Neural progenitor cell (in vitro differentiated cells): Measurements from ENCODE around the gene XPNPEP1. TPM values are rescaled to one million over a fixed set of nuclear protein-coding genes. Genes with fewer than 3 reads are reported as not detected.

ENCODE experiments used
- DNase-seq: peaks from one replicate; pipeline ENCODE4 v3.0.0-alpha.2; 2016; ENCODE audit warnings: low spot score
- H2AFZ ChIP-seq: fragments of 200-600 bp; sonication (generic); replicated peaks from 2 replicates; pipeline ENCODE4 v1.6.1; 2016; ENCODE audit warnings: antibody characterized with exemption
- H3F3A ChIP-seq: fragments of 200-600 bp; sonication (generic); 2 replicates; pipeline ENCODE4 v1.6.1; 2016; ENCODE audit warnings: antibody characterized with exemption, low read depth
- H3K27ac ChIP-seq: fragments of 200-600 bp; sonication (generic); 2 replicates; pipeline ENCODE4 v1.5.1; 2016; ENCODE audit warnings: mild to moderate bottlenecking
- H3K27me3 ChIP-seq: fragments of 200-600 bp; sonication (generic); 2 replicates; pipeline ENCODE4 v1.6.1; 2016; ENCODE audit warnings: mild to moderate bottlenecking, moderate library complexity
- H3K36me3 ChIP-seq: fragments of 200-600 bp; sonication (generic); 2 replicates; pipeline ENCODE4 v1.5.1; 2016
- H3K4me1 ChIP-seq: fragments of 200-600 bp; sonication (generic); 2 replicates; pipeline ENCODE4 v1.6.1; 2016; ENCODE audit warnings: mixed run types
- H3K4me2 ChIP-seq: fragments of 200-600 bp; sonication (generic); 2 replicates; pipeline ENCODE4 v1.6.1; 2016
- H3K4me3 ChIP-seq: fragments of 200-600 bp; sonication (generic); 2 replicates; pipeline ENCODE4 v1.5.1; 2016
- H3K79me2 ChIP-seq: fragments of 200-600 bp; sonication (generic); 2 replicates; pipeline ENCODE4 v1.6.1; 2016; ENCODE audit warnings: low read depth
- H3K9ac ChIP-seq: fragments of 200-600 bp; sonication (generic); 2 replicates; pipeline ENCODE4 v1.6.1; 2016
- H3K9me3 ChIP-seq: fragments of 200-600 bp; sonication (generic); 2 replicates; pipeline ENCODE4 v1.5.1; 2016; ENCODE audit warnings: low read depth
- H4K20me1 ChIP-seq: fragments of 200-600 bp; sonication (generic); 2 replicates; pipeline ENCODE4 v1.6.1; 2016; ENCODE audit warnings: low read depth
- H3K27ac Mint-ChIP-seq: 3 replicates; pipeline ENCODE4 v1.8.0; 2021; ENCODE audit warnings: mixed read lengths
- H3K27me3 Mint-ChIP-seq: 2 replicates; pipeline ENCODE4 v1.8.0; 2022; ENCODE audit warnings: low read depth, mild to moderate bottlenecking, inconsistent platforms, moderate library complexity, mixed read lengths; ENCODE audit not compliant: insufficient read depth
- H3K36me3 Mint-ChIP-seq: 3 replicates; pipeline ENCODE4 v1.8.0; 2021; ENCODE audit warnings: mixed read lengths
- H3K4me1 Mint-ChIP-seq: 3 replicates; pipeline ENCODE4 v1.8.0; 2021; ENCODE audit warnings: mixed read lengths
- H3K4me3 Mint-ChIP-seq: 3 replicates; pipeline ENCODE4 v1.8.0; 2021; ENCODE audit warnings: mild to moderate bottlenecking, moderate library complexity, mixed read lengths
- H3K9me3 Mint-ChIP-seq: 3 replicates; pipeline ENCODE4 v1.8.0; 2020; ENCODE audit warnings: mixed read lengths
- EZH2 ChIP-seq: fragments of 200-600 bp; sonication (generic); IDR thresholded peaks from 2 replicates; pipeline ENCODE4 v1.6.1; 2017; ENCODE audit warnings: antibody characterized with exemption, mild to moderate bottlenecking, moderate library complexity
- EZH2phosphoT487 ChIP-seq: fragments of 200-600 bp; sonication (generic); IDR thresholded peaks from 2 replicates; pipeline ENCODE4 v1.6.1; 2017; ENCODE audit warnings: antibody characterized with exemption
- total RNA-seq: library from RNA; depleted of rRNA; stranded (reverse); fragments of >200 nt; gene quantifications from 2 replicates; pipeline ENCODE4 v1.2.3, GENCODE V29; 2015; ENCODE audit warnings: low replicate concordance
- TF ChIP-seq, protein P1 (sequence below): fragments of 200-600 bp; sonication (generic); IDR thresholded peaks from 2 replicates; pipeline ENCODE4 v1.5.1; 2017; ENCODE audit warnings: antibody characterized with exemption, mild to moderate bottlenecking

XPNPEP1 gene
- total RNA-seq, 1 donor from 2014 or later, result 113 TPM

DNA sequence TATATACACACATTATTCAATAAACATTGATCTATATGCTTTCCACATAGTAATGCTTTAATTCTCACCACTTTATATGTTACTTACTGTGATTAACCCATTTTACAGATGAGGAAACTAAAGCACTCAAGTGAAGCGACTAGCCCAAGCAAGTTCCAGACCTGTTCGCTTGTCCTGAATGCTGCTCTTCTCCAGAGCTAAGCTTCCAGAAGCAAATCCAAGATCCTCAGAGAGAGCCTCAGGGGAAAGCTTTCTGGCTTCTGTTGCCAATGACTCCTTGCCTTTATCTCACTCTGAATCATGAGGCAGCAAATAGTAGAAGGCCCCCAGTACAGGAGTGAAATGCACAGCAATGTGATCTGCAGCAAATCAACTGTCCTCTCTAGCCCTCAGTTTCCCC lies 32.2 kb downstream of the XPNPEP1 start:
- no peaks in the 10 kb centered on the region for H3K27me3 Mint-ChIP-seq
- H3K9me3 Mint-ChIP-seq, result no peaks in the 10 kb centered on the region
- no peak overlapping the region for H2AFZ ChIP-seq
- no peaks in the 10 kb centered on the region for H3K27me3 ChIP-seq
- H3K79me2 ChIP-seq, result no peaks in the 10 kb centered on the region
- H4K20me1 ChIP-seq, result peaks cover 7% of the 10 kb centered on the region
- no peak for DNase-seq
- peaks cover 39% of the 10 kb centered on the region for H3K4me1 ChIP-seq
- peaks cover 34% of the 10 kb centered on the region for H3K4me1 Mint-ChIP-seq
- H3K9ac ChIP-seq, result no peak overlapping the region
- H3K27ac ChIP-seq, result no peak overlapping the region
- H3K4me2 ChIP-seq, result no peak overlapping the region
- TF ChIP-seq EZH2phosphoT487 (no peak), EZH2 (no peak)
- TF ChIP-seq, protein P1, sequence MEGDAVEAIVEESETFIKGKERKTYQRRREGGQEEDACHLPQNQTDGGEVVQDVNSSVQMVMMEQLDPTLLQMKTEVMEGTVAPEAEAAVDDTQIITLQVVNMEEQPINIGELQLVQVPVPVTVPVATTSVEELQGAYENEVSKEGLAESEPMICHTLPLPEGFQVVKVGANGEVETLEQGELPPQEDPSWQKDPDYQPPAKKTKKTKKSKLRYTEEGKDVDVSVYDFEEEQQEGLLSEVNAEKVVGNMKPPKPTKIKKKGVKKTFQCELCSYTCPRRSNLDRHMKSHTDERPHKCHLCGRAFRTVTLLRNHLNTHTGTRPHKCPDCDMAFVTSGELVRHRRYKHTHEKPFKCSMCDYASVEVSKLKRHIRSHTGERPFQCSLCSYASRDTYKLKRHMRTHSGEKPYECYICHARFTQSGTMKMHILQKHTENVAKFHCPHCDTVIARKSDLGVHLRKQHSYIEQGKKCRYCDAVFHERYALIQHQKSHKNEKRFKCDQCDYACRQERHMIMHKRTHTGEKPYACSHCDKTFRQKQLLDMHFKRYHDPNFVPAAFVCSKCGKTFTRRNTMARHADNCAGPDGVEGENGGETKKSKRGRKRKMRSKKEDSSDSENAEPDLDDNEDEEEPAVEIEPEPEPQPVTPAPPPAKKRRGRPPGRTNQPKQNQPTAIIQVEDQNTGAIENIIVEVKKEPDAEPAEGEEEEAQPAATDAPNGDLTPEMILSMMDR, result no peak
- no peaks in the 10 kb centered on the region for H3K9me3 ChIP-seq
- no peak overlapping the region for H3K27ac Mint-ChIP-seq
- H3K36me3 ChIP-seq, result no peaks in the 10 kb centered on the region
- peaks cover 28% of the 10 kb centered on the region for H3F3A ChIP-seq
- H3K36me3 Mint-ChIP-seq, result peaks cover 35% of the 10 kb centered on the region
- H3K4me3 Mint-ChIP-seq, result no peak overlapping the region
- no peak overlapping the region for H3K4me3 ChIP-seq

- no peaks in the 10 kb centered on the region for H3K79me2 ChIP-seq
- H3K9ac ChIP-seq, result no peak overlapping the region
- peaks cover 38% of the 10 kb centered on the region for H3K36me3 Mint-ChIP-seq
- H3K9me3 Mint-ChIP-seq, result no peaks in the 10 kb centered on the region
- no peak for DNase-seq
- H3K27me3 Mint-ChIP-seq, result no peaks in the 10 kb centered on the region
- no peak overlapping the region for H2AFZ ChIP-seq
- no peak overlapping the region for H3K27ac Mint-ChIP-seq
- H3F3A ChIP-seq, result peaks cover 30% of the 10 kb centered on the region
- no peak overlapping the region for H3K4me3 ChIP-seq
- TF ChIP-seq, protein P1, result no peak
- no peak for TF ChIP-seq EZH2phosphoT487
- TF ChIP-seq EZH2, result no peak
- H3K4me3 Mint-ChIP-seq, result no peak overlapping the region
- no peak overlapping the region for H3K4me2 ChIP-seq
- no peaks in the 10 kb centered on the region for H3K27me3 ChIP-seq
- peaks cover 31% of the 10 kb centered on the region for H3K4me1 Mint-ChIP-seq
- H4K20me1 ChIP-seq, result peaks cover 7% of the 10 kb centered on the region
- no peaks in the 10 kb centered on the region for H3K9me3 ChIP-seq
- no peaks in the 10 kb centered on the region for H3K36me3 ChIP-seq
- peaks cover 39% of the 10 kb centered on the region for H3K4me1 ChIP-seq
- no peak overlapping the region for H3K27ac ChIP-seq
These were observed 33.4 kb downstream of the XPNPEP1 start for GRCh38 chr10:109889867-109890266.

- no peak overlapping the region for H3K4me3 ChIP-seq
- Mint-ChIP-seq H3K4me3 (no peak overlapping the region), H3K27me3 (no peaks in the 10 kb centered on the region), H3K4me1 (peaks cover 33% of the 10 kb centered on the region), H3K27ac (no peak overlapping the region), H3K36me3 (peaks cover 38% of the 10 kb centered on the region), H3K9me3 (no peaks in the 10 kb centered on the region)
- H3K9ac ChIP-seq, result no peak overlapping the region
- no peaks in the 10 kb centered on the region for H3K79me2 ChIP-seq
- no peaks in the 10 kb centered on the region for H3K36me3 ChIP-seq
- no peaks in the 10 kb centered on the region for H3K27me3 ChIP-seq
- no peaks in the 10 kb centered on the region for H4K20me1 ChIP-seq
- H3K4me2 ChIP-seq, result peak overlapping the region; percentile 37
- DNase-seq, result peak; percentile 20
- no peak overlapping the region for H2AFZ ChIP-seq
- no peak overlapping the region for H3K27ac ChIP-seq
- peaks cover 25% of the 10 kb centered on the region for H3F3A ChIP-seq
- peaks cover 24% of the 10 kb centered on the region for H3K4me1 ChIP-seq
- TF ChIP-seq, protein P1, result no peak
- TF ChIP-seq EZH2, result no peak
- no peak for TF ChIP-seq EZH2phosphoT487
- no peaks in the 10 kb centered on the region for H3K9me3 ChIP-seq
These were observed 35.5 kb downstream of the XPNPEP1 start for GRCh38 chr10:109887776-109888175.
